ENCODE data around the gene CRACDL. TPM values are rescaled to one million over a fixed set of nuclear protein-coding genes. Genes with fewer than 3 reads are reported as not detected.

CRACDL gene
- total and polyA plus RNA-seq, 2 experiments from 2014 or later: 0.06 to 0.32 TPM

DNA sequence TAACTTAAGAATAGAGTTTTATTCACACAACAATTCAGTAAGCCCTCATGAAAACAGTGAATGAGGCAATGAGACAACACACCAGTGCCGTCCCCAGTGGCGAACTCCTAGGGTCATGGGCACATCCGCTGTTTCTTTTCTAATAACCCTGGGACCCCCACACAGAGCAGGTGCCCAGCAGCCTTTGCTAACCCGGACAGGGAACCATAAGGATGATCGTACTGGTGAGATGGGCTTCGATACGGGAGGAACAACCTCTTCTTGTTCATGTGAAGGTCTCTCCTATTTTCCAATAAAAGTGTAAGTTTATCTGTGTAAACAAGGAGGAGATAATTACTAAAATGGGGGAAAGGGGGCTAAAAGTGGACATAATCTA lies 107.7 kb downstream of the CRACDL start:
- H3K27me3 ChIP-seq: peaks cover 29% of the 10 kb centered on the region
- DNase-seq (ENCODE audit: low read depth in 1 of 2, low spot score in 1 of 2): no peak
- H3K4me3 ChIP-seq: no peak overlapping the region

GRCh38 chr2:98827625-98828368 lies 108.2 kb downstream of the CRACDL start:
- Histone ChIP-seq H3K27me3 (peaks cover 35% of the 10 kb centered on the region), H3K36me3 (no peaks in the 10 kb centered on the region), H3K4me3 (no peak overlapping the region), H3K4me1 (ENCODE audit: low read depth) (no peaks in the 10 kb centered on the region), H3K27ac (no peak overlapping the region), H3K9me3 (ENCODE audit: low read depth) (no peaks in the 10 kb centered on the region)
- TF ChIP-seq, protein P1, sequence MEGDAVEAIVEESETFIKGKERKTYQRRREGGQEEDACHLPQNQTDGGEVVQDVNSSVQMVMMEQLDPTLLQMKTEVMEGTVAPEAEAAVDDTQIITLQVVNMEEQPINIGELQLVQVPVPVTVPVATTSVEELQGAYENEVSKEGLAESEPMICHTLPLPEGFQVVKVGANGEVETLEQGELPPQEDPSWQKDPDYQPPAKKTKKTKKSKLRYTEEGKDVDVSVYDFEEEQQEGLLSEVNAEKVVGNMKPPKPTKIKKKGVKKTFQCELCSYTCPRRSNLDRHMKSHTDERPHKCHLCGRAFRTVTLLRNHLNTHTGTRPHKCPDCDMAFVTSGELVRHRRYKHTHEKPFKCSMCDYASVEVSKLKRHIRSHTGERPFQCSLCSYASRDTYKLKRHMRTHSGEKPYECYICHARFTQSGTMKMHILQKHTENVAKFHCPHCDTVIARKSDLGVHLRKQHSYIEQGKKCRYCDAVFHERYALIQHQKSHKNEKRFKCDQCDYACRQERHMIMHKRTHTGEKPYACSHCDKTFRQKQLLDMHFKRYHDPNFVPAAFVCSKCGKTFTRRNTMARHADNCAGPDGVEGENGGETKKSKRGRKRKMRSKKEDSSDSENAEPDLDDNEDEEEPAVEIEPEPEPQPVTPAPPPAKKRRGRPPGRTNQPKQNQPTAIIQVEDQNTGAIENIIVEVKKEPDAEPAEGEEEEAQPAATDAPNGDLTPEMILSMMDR (IDR thresholded peaks at IDR 0.05; ENCODE audit: low read depth, low read length): no peak
- DNase-seq (ENCODE audit: low read depth in 1 of 2, low spot score in 1 of 2): no peak

More for the DNA sequence above, 107.7 kb downstream of the CRACDL start:
- TF ChIP-seq, protein P1 (IDR thresholded peaks at IDR 0.05; ENCODE audit: low read depth, low read length): no peak
- H3K9me3 ChIP-seq (ENCODE audit: low read depth): no peaks in the 10 kb centered on the region
- H3K4me1 ChIP-seq (ENCODE audit: low read depth): no peaks in the 10 kb centered on the region
- H3K27ac ChIP-seq: no peak overlapping the region
- H3K36me3 ChIP-seq: no peaks in the 10 kb centered on the region

DNA sequence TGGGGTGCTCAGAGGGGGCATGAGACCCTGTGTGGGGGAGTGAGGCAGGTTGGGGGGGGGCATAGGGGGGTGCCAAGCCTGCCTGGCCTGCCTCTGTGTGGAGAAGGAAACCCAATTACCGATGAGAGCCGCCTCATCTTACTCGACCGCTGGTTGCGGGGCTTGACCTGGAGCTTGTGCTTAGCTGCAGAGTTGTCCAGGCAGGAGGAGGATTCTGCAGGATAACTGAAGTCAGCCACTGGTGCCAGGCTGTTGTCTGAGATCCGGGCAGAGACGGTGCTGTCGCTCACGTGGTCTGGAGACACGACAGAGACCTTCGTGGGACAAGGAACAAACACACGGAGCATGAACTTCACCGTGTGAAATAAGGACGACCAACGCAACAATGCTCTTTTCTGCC lies 109.2 kb downstream of the CRACDL start:
- Histone ChIP-seq H3K9me3 (ENCODE audit: low read depth) (no peaks in the 10 kb centered on the region), H3K27ac (no peak overlapping the region), H3K4me1 (ENCODE audit: low read depth) (no peaks in the 10 kb centered on the region), H3K27me3 (peaks cover 44% of the 10 kb centered on the region), H3K4me3 (no peak overlapping the region), H3K36me3 (no peaks in the 10 kb centered on the region)
- DNase-seq (ENCODE audit: low read depth in 1 of 2, low spot score in 1 of 2): no peak
- TF ChIP-seq, protein P1 (IDR thresholded peaks at IDR 0.05; ENCODE audit: low read depth, low read length): no peak

GRCh38 chr2:98825858-98826257 lies 110.2 kb downstream of the CRACDL start:
- TF ChIP-seq, protein P1 (IDR thresholded peaks at IDR 0.05; ENCODE audit: low read depth, low read length): no peak
- Histone ChIP-seq H3K27me3 (peaks cover 50% of the 10 kb centered on the region), H3K27ac (no peak overlapping the region), H3K36me3 (no peaks in the 10 kb centered on the region), H3K9me3 (ENCODE audit: low read depth) (no peaks in the 10 kb centered on the region), H3K4me3 (no peak overlapping the region), H3K4me1 (ENCODE audit: low read depth) (no peaks in the 10 kb centered on the region)
- DNase-seq (ENCODE audit: low read depth in 1 of 2, low spot score in 1 of 2): no peak

DNA sequence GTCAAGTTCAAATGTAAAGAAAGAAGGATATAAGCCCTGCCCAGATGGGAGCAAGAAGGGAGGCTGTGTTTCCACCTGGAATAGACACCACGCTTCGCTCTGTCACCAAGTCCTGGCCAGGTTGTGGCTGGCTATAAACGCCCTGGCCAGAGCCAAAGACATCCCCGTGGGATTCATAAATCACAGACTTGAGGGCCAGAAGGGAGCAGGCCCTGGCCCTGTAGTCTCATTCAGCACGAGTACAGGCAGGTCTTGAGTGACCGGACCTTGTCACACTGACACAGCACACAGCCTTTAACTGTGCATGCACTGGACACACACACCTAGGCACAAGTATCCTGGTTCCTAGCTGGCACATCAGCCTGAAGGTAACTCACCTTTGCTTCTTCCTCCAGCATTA lies 110.6 kb downstream of the CRACDL start:
- Histone ChIP-seq H3K9me3 (ENCODE audit: low read depth) (no peaks in the 10 kb centered on the region), H3K4me1 (ENCODE audit: low read depth) (no peaks in the 10 kb centered on the region), H3K27me3 (peaks cover 53% of the 10 kb centered on the region), H3K36me3 (no peaks in the 10 kb centered on the region), H3K27ac (no peak overlapping the region), H3K4me3 (no peak overlapping the region)
- no peak for DNase-seq (ENCODE audit: low read depth in 1 of 2, low spot score in 1 of 2)
- TF ChIP-seq, protein P1 (IDR thresholded peaks at IDR 0.05; ENCODE audit: low read depth, low read length): no peak

Measured in cardiac muscle cell (in vitro differentiated cells and primary cell).